Measurements from ENCODE around the gene SPAG5.
"Not testable (repeated sequence)": the region's sequence is repeated elsewhere in the genome, so short reads cannot be mapped to it uniquely, and the experiment has no call there.

SPAG5 gene

GRCh38 chr17:28585851-28586250 lies 13.0 kb downstream of the SPAG5 start:
- Histone ChIP-seq H3K36me3 (replicated peaks) (peaks cover 88% of the 10 kb centered on the region), H3K4me1 (no peaks in the 10 kb centered on the region), H3K4me3 (no peak overlapping the region), H3K9me3 (no peaks in the 10 kb centered on the region), H3K27me3 (ENCODE audit: low read depth) (no peaks in the 10 kb centered on the region)
- in situ Hi-C loops (cut with MboI; ENCODE audit: low sequenced_read_pairs): no loop called here
- DNase-seq (ENCODE audit: low spot score in 2 of 2): no peak

GRCh38 chr17:28584434-28584833 lies 14.4 kb downstream of the SPAG5 start:
- Histone ChIP-seq H3K4me3 (no peak overlapping the region), H3K9me3 (no peaks in the 10 kb centered on the region), H3K27me3 (ENCODE audit: low read depth) (no peaks in the 10 kb centered on the region), H3K4me1 (no peaks in the 10 kb centered on the region), H3K36me3 (replicated peaks) (peaks cover 86% of the 10 kb centered on the region)
- in situ Hi-C loops (cut with MboI; ENCODE audit: low sequenced_read_pairs): no loop called here
- no peak for DNase-seq (ENCODE audit: low spot score in 2 of 2)

GRCh38 chr17:28582513-28582912 lies 16.3 kb downstream of the SPAG5 start:
- no peak for DNase-seq (ENCODE audit: low spot score in 2 of 2)
- H3K36me3 ChIP-seq (replicated peaks): peaks cover 90% of the 10 kb centered on the region
- H3K9me3 ChIP-seq: no peaks in the 10 kb centered on the region
- in situ Hi-C loops (cut with MboI; ENCODE audit: low sequenced_read_pairs): no loop called here
- H3K4me3 ChIP-seq: no peak overlapping the region
- H3K27me3 ChIP-seq (ENCODE audit: low read depth): no peaks in the 10 kb centered on the region
- no peaks in the 10 kb centered on the region for H3K4me1 ChIP-seq

GRCh38 chr17:28580959-28581358 lies 17.9 kb downstream of the SPAG5 start:
- Histone ChIP-seq H3K36me3 (replicated peaks) (peaks cover 83% of the 10 kb centered on the region), H3K27me3 (ENCODE audit: low read depth) (no peaks in the 10 kb centered on the region), H3K9me3 (no peaks in the 10 kb centered on the region), H3K4me1 (peaks cover 4% of the 10 kb centered on the region), H3K4me3 (no peak overlapping the region)
- no peak for DNase-seq (ENCODE audit: low spot score in 2 of 2)
- in situ Hi-C loops (cut with MboI; ENCODE audit: low sequenced_read_pairs): no loop called here

DNA sequence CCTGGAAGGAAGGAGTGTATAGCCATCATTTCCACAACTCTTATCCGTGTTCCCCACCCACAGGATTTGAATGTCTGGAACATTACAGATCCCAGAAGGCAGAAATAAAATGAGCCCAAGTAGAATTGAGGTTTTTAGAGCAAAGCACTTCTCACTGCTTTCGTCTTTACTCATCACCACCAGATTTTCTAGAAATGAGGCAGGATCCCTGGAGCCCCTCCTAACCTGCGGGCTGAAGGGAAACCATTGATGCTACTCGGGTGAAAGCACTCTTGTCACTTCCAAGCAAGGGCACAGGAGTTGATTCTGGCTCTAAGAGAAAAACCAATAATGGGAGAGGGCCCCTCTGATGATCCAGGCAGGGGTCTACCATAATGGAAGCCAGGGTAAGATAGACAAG lies 19.3 kb downstream of the SPAG5 start:
- Histone ChIP-seq H3K4me1 (peaks cover 4% of the 10 kb centered on the region), H3K27me3 (ENCODE audit: low read depth) (no peaks in the 10 kb centered on the region), H3K9me3 (no peaks in the 10 kb centered on the region), H3K36me3 (replicated peaks) (peaks cover 69% of the 10 kb centered on the region), H3K4me3 (no peak overlapping the region)
- in situ Hi-C loops (cut with MboI; ENCODE audit: low sequenced_read_pairs): loop anchor here (10.0 kb wide), 1 partner anchor 65 kb away; no protein-coding TSS in a partner anchor
- no peak for DNase-seq (ENCODE audit: low spot score in 2 of 2)

GRCh38 chr17:28578246-28579195 lies 20.3 kb downstream of the SPAG5 start:
- Histone ChIP-seq H3K4me1 (peaks cover 4% of the 10 kb centered on the region), H3K4me3 (no peak overlapping the region), H3K9me3 (no peaks in the 10 kb centered on the region), H3K27me3 (ENCODE audit: low read depth) (no peaks in the 10 kb centered on the region), H3K36me3 (replicated peaks) (peaks cover 59% of the 10 kb centered on the region)
- in situ Hi-C loops (cut with MboI; ENCODE audit: low sequenced_read_pairs): loop anchor here (10.0 kb wide), 1 partner anchor 64 kb away; no protein-coding TSS in a partner anchor
- no peak for DNase-seq (ENCODE audit: low spot score in 2 of 2)

DNA sequence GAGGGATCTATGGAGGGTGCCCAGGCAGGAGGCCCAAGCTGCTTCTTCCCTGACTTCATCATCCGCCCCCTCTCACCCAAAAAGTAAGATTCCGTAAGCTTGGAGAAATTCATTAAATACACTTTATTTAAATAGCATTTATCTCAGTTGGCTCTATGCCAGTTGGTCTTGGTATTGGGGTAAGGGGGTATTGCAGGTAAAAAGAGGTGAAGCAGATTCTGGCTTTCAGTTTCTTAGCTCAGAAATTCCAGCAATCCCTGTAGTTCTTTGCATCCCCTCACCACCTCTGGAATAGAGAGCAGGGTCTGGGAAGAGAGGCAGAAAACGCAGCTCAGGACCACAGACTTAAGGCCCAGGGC lies 21.4 kb downstream of the SPAG5 start:
- Histone ChIP-seq H3K36me3 (replicated peaks) (peaks cover 48% of the 10 kb centered on the region), H3K4me3 (no peak overlapping the region)
- in situ Hi-C loops (cut with MboI; ENCODE audit: low sequenced_read_pairs): loop anchor here (10.0 kb wide), 1 partner anchor 63 kb away; no protein-coding TSS in a partner anchor

GRCh38 chr17:28576758-28577465 lies 21.9 kb downstream of the SPAG5 start, which contains the start of gene ALDOC:
Gene ALDOC, minus strand, starts transcription at chr17:28576895. Its CDS starts 1,363 bp downstream, at chr17:28575532.
- peaks cover 42% of the 10 kb centered on the region for H3K36me3 ChIP-seq (replicated peaks)
- no peaks in the 10 kb centered on the region for H3K9me3 ChIP-seq
- in situ Hi-C loops (cut with MboI; ENCODE audit: low sequenced_read_pairs): loop anchor here (10.0 kb wide), 1 partner anchor 62 kb away; no protein-coding TSS in a partner anchor
- peak; percentile 83 to 99 for DNase-seq (ENCODE audit: low spot score in 2 of 2)
- peaks cover 8% of the 10 kb centered on the region for H3K4me1 ChIP-seq
- H3K27me3 ChIP-seq (ENCODE audit: low read depth): no peaks in the 10 kb centered on the region
- H3K4me3 ChIP-seq: no peak within 1 kb of the TSS

More for the DNA sequence above, 21.4 kb downstream of the SPAG5 start:
- H3K9me3 ChIP-seq: no peaks in the 10 kb centered on the region
- peaks cover 4% of the 10 kb centered on the region for H3K4me1 ChIP-seq
- DNase-seq (ENCODE audit: low spot score in 2 of 2): no peak
- H3K27me3 ChIP-seq (ENCODE audit: low read depth): no peaks in the 10 kb centered on the region

- H3K9me3 ChIP-seq; DNase-seq (ENCODE audit: low spot score in 2 of 2); H3K27me3 ChIP-seq (ENCODE audit: low read depth); H3K4me3 ChIP-seq: not testable (repeated sequence)
- H3K4me1 ChIP-seq: peaks cover 11% of the 10 kb centered on the region
- in situ Hi-C loops (cut with MboI; ENCODE audit: low sequenced_read_pairs): loop anchor here (10.0 kb wide), 1 partner anchor 61 kb away; no protein-coding TSS in a partner anchor
- H3K36me3 ChIP-seq (replicated peaks): peaks cover 37% of the 10 kb centered on the region
Observed at GRCh38 chr17:28576016-28576415, 22.8 kb downstream of the SPAG5 start.

DNA sequence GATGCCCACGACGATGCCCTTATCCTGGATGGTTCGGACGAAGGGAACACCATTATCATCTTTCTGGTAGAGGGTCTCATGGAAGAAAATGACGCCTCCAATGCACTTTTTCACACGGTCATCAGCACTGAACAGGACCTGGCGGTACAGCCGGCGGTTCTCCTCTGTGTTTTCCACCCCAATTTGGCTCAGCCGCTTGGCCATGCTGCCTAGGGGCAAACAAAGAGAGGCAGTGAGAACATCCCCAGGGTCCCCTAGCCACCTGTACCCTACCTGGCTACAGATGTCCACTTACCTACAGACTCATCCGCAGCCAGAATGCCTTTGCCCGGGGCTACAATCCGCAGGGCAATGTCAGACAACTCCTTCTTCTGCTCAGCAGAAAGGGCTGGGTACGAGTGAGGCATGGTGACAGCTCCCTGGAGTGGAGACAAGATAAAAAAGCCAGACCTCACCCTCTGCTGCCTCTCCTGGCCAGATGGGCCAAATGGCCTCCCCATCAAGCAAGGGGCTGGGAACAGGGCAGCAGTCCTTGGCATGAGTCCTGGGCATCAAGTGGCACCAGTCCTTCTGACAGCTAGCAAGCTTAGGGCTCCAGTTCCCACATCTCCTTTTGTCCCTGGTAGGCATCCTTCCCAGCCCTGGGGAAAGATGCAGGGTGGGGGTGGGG lies 23.6 kb downstream of the SPAG5 start:
- no peaks in the 10 kb centered on the region for H3K9me3 ChIP-seq
- peaks cover 33% of the 10 kb centered on the region for H3K36me3 ChIP-seq (replicated peaks)
- no peak overlapping the region for H3K4me3 ChIP-seq
- peaks cover 11% of the 10 kb centered on the region for H3K4me1 ChIP-seq
- no peaks in the 10 kb centered on the region for H3K27me3 ChIP-seq (ENCODE audit: low read depth)
- no peak for DNase-seq (ENCODE audit: low spot score in 2 of 2)
- in situ Hi-C loops (cut with MboI; ENCODE audit: low sequenced_read_pairs): loop anchor here (10.0 kb wide), 1 partner anchor 60 kb away; no protein-coding TSS in a partner anchor

GRCh38 chr17:28574526-28574925 lies 24.3 kb downstream of the SPAG5 start:
- Histone ChIP-seq H3K36me3 (replicated peaks) (peaks cover 26% of the 10 kb centered on the region), H3K9me3 (no peaks in the 10 kb centered on the region), H3K4me1 (peaks cover 13% of the 10 kb centered on the region), H3K27me3 (ENCODE audit: low read depth) (no peaks in the 10 kb centered on the region), H3K4me3 (no peak overlapping the region)
- in situ Hi-C loops (cut with MboI; ENCODE audit: low sequenced_read_pairs): loop anchor here (10.0 kb wide), 1 partner anchor 60 kb away; no protein-coding TSS in a partner anchor
- DNase-seq (ENCODE audit: low spot score in 2 of 2): no peak

DNA sequence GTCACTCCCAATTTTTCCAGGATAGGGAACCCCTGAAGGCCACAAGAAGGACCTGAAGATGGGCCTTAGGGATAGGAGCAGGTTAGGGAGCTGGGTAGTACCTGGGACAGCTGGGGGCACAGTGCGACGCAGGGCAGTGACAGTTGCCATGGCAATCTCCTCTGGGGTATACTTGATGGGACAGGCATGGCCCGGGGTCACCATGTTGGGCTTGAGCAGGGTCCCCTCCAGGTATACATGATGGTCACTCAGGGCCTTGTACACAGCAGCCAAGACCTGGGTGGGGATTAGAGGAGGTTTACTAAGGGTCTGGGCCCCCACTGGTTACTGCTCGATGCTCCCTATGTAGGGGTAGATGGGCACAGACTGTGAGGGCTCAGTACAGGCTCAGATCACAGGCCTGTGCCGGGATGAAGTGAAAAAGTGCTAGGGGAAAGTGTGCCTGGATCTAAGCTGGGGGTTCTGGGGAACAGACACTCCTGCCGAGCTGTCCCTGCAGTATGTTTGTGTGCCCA lies 24.8 kb downstream of the SPAG5 start:
- no peaks in the 10 kb centered on the region for H3K27me3 ChIP-seq (ENCODE audit: low read depth)
- peaks cover 21% of the 10 kb centered on the region for H3K36me3 ChIP-seq (replicated peaks)
- in situ Hi-C loops (cut with MboI; ENCODE audit: low sequenced_read_pairs): loop anchor here (10.0 kb wide), 1 partner anchor 59 kb away; no protein-coding TSS in a partner anchor
- H3K4me1 ChIP-seq: peaks cover 14% of the 10 kb centered on the region
- H3K9me3 ChIP-seq: no peaks in the 10 kb centered on the region
- no peak overlapping the region for H3K4me3 ChIP-seq
- no peak for DNase-seq (ENCODE audit: low spot score in 2 of 2)

- Histone ChIP-seq H3K4me1 (peaks cover 14% of the 10 kb centered on the region), H3K4me3 (no peak overlapping the region), H3K36me3 (replicated peaks) (peaks cover 18% of the 10 kb centered on the region), H3K9me3 (no peaks in the 10 kb centered on the region), H3K27me3 (ENCODE audit: low read depth) (no peaks in the 10 kb centered on the region)
- DNase-seq (ENCODE audit: low spot score in 2 of 2): no peak
- in situ Hi-C loops (cut with MboI; ENCODE audit: low sequenced_read_pairs): loop anchor here (10.0 kb wide), 1 partner anchor 59 kb away; no protein-coding TSS in a partner anchor
Observed at GRCh38 chr17:28573521-28573920, 25.3 kb downstream of the SPAG5 start.

All from HAP-1 (cell line).